HG03565 (cell line): ENCODE measurements around the gene SERPINB8.

ENCODE experiments used
- ATAC-seq: cut with Tn5 transposase; IDR thresholded peaks from one replicate; pipeline ENCODE4 v1.9.1; 2021; ENCODE audit warnings: mild to moderate bottlenecking, moderate library complexity; ENCODE audit not compliant: unreplicated experiment

Gene SERPINB8

DNA sequence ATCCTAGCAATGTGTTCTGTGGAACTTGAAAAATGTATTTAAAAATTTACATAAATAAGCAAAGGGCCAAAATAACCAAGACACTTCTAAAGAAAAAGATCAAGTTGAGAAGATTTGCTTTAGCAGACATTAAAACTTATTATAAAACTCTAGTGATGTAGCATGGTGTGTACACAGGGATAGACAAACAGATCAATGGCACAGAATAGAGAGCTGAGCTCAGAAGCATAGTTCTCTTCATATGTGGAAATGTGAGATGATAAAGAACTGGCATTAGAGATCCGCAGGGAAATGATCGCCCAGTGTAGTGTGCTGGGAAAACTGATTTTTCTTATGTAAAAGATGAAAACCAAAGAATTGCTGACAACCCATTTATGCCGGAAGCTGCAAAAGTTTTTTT is 39.4 kb downstream of the SERPINB8 start:
- ATAC-seq: no peak

DNA sequence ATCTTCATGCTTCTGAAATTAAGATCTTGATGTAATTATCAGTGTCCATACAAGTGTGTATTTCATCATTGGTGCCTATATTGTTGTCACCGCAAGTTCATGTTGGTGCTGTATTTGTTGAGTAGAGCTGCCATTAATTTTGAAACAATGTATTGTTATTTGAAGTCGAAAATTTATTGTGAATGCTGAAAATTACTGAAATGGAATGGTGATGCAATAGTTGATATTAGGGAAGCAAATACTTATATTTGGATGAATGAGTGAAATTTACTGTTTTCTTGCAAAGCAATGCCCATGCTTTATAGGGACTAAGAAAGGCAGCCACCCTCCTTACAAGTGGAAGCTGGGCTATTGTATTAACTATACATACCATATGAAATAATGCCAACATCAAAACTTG is 41.6 kb downstream of the SERPINB8 start:
- ATAC-seq: no peak

DNA sequence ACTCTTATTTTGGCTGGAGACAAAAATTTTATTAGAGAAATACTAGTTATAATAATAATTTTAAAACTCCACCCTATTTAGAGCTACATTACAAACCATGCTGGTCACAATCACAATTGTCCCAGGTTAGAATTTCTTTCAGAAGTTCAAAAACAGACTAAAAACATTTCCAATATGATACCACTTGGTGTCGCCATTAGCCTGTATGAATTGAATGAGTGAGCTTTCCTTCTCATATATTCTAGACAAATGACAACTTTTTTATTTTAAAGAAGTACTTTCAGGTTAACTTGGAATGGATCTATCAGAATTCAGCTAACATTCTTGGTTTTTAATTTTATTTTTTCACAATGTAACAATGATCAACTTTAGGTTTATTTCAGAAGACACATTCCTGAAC is 48.0 kb downstream of the SERPINB8 start:
- ATAC-seq: peak; percentile 72

DNA sequence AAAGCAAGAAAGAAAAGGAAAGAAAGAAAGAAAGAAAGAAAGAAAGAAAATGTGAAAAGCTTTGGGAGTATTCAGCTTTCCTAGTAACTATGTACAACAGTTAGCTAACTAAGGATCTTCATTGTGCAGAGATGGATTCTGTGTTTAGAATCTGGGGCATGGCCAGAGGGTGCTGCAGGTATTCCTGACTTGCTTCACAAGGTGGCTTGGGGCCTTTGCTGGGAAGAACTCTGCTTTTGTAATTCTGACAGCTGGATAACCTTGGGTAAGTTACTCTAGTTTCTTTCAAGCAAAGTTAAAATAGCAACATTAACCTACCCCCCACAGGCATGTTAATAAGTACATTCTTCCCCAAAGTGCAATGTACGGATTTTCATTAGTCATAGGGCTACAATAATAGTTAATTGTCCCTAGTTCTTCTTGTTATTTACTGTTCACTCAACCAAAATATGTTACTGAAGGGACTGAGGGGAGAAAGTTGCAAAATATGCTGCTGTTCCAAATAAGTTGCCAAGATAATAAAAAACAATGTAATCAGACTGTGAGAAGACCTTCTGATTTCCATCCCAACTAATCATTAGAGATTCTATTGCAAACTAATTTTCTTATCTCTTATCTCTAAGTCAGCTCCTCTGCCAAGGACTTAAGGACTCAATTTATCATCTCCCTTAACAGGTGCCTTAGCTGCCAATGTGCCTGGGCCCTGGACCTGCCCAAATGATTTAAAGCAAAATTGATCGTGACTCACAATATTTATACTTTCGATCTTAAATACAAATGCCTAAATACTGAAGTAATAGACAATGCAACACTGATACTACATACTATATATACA is 50.3 kb downstream of the SERPINB8 start:
- ATAC-seq: no peak

DNA sequence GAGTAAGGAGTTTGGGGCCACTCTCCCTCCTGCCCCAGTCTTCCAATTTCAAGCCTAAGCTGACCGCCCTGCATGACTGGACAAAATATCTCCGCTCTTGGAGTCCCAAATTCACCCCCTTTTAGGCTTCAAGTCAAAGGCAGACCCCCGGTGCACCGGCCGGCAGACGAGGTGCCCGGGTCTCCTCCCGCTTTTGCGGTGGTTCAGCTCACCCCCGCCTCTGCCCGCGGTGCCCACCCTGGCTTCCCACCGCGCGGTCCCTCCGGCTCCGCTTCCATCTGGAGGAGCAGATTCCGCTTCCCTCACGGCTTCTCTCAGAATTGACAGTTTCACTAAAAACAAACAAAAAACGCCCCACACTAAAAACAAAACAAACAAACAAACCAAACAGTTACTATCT is 56.5 kb downstream of the SERPINB8 start:
- ATAC-seq: no peak

DNA sequence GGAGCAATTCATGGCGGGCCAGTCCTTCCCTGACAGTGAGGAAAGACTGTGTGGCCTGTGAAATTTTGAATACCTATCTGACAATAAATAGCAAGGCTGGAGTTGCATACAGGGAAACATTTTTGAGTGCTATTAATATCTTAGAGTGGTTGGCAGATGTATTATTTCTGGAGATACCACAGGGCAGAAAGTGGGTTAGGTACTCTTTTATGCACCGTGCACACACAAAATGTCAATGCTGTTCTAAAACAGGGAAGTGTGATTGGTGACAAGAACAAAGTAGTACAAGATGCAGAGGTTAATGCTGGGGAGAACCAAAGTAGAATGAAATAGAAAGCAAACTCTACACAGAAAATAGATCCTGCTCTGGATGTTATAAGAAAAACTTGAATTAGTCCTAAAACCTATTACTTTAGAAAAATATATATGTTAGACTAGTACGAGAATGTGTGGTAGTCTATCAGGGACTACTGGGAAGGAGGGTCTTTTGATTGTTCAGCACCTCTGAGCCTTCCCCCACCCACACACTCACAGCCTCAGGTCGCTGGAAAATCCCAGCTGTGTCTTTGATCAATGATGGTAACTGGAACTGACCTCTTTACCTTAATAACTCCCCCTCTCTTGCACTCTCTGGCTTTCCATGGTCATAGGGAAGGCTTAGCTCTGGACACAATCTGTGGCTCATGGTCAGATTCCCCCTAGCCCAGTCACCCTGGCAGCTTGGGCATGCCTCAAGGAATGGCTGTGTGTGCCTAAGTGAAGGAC is 58.2 kb downstream of the SERPINB8 start:
- peak; percentile 82 for ATAC-seq

- ATAC-seq: no peak
Measured at GRCh38 chr18:64029096-64029495, 59.2 kb downstream of the SERPINB8 start.

DNA sequence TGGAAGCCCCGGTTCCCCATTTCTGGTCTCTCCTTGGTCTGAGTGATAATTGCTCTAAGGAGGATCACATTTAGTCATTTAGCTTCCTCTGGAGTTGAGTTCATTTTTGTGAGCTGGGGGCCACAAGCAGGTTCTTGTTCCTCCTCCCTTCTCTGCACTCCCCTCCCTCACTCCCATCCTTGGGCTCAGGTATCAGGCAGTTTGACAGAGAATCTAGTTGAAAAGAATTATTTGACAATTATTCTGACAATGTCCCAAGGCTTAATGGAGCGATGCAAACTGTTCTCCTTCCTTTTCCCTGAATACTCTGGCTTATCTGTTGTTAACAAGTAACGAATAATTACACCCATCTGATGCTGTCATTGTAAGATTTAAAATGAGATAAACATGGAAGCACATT is 61.5 kb downstream of the SERPINB8 start:
- no peak for ATAC-seq

DNA sequence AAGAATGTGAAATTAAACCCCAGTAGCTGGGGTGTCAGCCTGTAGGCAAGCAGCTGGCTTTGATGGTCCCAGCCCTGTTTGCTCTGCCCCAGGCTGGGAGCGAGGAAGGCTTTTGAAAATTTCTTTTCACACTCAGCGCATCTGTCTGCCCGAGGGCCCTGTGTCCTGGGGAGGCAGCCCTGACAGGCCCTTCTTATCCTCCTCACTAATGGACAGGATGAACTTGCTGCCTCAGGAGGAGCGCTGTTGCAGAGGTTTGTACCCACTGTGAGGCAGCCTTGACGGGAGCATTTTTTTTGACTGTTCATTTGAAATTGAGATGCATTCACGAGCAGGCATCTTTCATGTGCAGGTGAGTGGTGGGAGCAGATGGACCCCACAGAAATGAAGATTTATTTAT is 62.4 kb downstream of the SERPINB8 start:
- ATAC-seq: no peak

DNA sequence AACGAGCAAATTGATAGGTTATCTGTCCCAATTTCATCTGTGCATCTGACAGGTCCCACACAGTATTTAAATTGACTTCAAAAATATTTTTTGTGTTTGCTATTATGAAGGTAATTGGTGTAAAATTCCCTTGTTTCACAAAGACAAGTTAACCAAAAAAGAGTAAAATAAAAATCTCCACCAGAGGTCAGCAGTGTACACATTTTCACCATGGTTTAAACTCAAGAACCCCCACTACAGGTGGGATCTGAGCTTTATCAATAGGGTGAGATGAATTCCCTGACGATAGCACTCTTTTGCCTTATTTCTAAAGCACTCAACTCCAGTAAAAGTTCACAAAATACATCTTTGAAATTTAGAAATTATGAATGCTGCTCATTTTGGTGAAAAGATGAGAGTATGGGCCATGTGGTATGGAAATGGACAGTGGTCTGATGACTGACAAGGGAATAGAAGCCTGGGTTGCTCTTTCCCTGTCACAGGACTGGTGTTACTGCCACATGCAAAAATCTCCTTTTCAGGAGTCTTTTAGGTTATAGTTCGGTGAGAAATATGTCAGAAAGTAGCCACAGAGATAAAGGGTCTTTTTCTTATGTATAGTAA is 68.0 kb downstream of the SERPINB8 start:
- peak; percentile 67 for ATAC-seq
